HepG2 (cell line): Measurements from ENCODE around the gene EGLN1. TPM values are rescaled to one million over a fixed set of nuclear protein-coding genes. Genes with fewer than 3 reads are reported as not detected.

Source experiments
- ATAC-seq: fragments of 200-7000 bp; cut with Tn5 transposase; 3 replicates; pipeline ENCODE4 v1.9.1; 2020; ENCODE audit warnings: mild to moderate bottlenecking, moderate library complexity
- BruUV-seq: library from RNA; stranded (reverse); fragments of 400-500 nt; replicated peaks from 2 replicates; lab custom pipeline; 2021; lab: Mats Ljungman, UMichigan
- CTCF ChIA-PET: fragments of 300-600 bp; formaldehyde crosslinking; extraction: SDS; loops from one replicate; lab custom pipeline; 2021; ENCODE audit warnings: low total read pairs, inconsistent platforms, low intra/inter-chr PET ratio; lab: Yijun Ruan, JAX
- POLR2A ChIA-PET: fragments of 350-600 bp; sonication (Branson Sonifier 250); formaldehyde crosslinking; loops from one replicate; lab custom pipeline; 2020; ENCODE audit warnings: antibody characterized with exemption, inconsistent platforms; lab: Yijun Ruan, JAX
- DNase-seq: peaks from one replicate; pipeline ENCODE4 v3.0.0-alpha.2; 2015; ENCODE audit warnings: low spot score
- FAIRE-seq: peaks from 3 replicates; lab custom pipeline; 2011; peaks lifted over from hg19 to GRCh38; lab: Jason Lieb, UNC
- H2AFZ ChIP-seq: one replicate; pipeline ENCODE4 v1.6.1; 2011; ENCODE audit warnings: low read length, inconsistent platforms
- H3K27ac ChIP-seq: fragments of 300-600 bp; 3 replicates; pipeline ENCODE4 v1.8.0; 2011; ENCODE audit warnings: mixed run types, mild to moderate bottlenecking, mixed read lengths, low read length, inconsistent platforms; ENCODE audit not compliant: insufficient read depth; ENCODE audit errors: extremely low read length
- H3K27me3 ChIP-seq, 2 experiments: fragments of 200-600 bp in 1 of 2; 2 replicates in 1 of 2; 3 replicates in 1 of 2; pipeline versions ENCODE4 v1.6.0 to v1.8.0; 2011; ENCODE audit warnings: low read length in 2 of 2, mild to moderate bottlenecking in 2 of 2, moderate library complexity in 2 of 2, inconsistent platforms in 1 of 2; ENCODE audit not compliant: insufficient read depth in 2 of 2, control insufficient read depth in 1 of 2
- H3K36me3 ChIP-seq, 2 experiments: fragments of 200-600 bp in 1 of 2; replicated peaks in 1 of 2; 2 replicates in 1 of 2; 3 replicates in 1 of 2; pipeline versions ENCODE4 v1.5.1 to v1.8.0; 2011; ENCODE audit warnings: low read length in 2 of 2, inconsistent platforms in 1 of 2; ENCODE audit not compliant: insufficient read depth in 2 of 2, control insufficient read depth in 1 of 2
- H3K4me1 ChIP-seq: 2 replicates; pipeline ENCODE4 v1.5.1; 2012; ENCODE audit warnings: low read length, inconsistent platforms; ENCODE audit not compliant: insufficient read depth
- H3K4me2 ChIP-seq: 2 replicates; pipeline ENCODE4 v1.6.0; 2011; ENCODE audit warnings: low read depth, low read length, inconsistent platforms
- H3K4me3 ChIP-seq, 3 experiments: fragments of 200-600 bp in 1 of 3; sonication (generic), shearing (Covaris generic) in 1 of 3; replicated peaks in 1 of 3; 2 replicates each; pipeline ENCODE4 v1.5.1; 2011 to 2016; ENCODE audit warnings: low read length in 3 of 3, inconsistent platforms in 2 of 3, low read depth in 2 of 3, mild to moderate bottlenecking in 2 of 3, control low read depth in 1 of 3, mixed read lengths in 1 of 3; ENCODE audit not compliant: insufficient read depth in 1 of 3
- H3K79me2 ChIP-seq: one replicate; pipeline ENCODE4 v1.6.1; 2011; ENCODE audit warnings: low read length, inconsistent platforms; ENCODE audit not compliant: insufficient read depth
- H3K9ac ChIP-seq: 2 replicates; pipeline ENCODE4 v1.6.0; 2011; ENCODE audit warnings: mild to moderate bottlenecking, low read depth, low read length, inconsistent platforms; ENCODE audit not compliant: insufficient read depth
- H3K9me3 ChIP-seq: 2 replicates; pipeline ENCODE4 v1.5.1; 2012; ENCODE audit warnings: mild to moderate bottlenecking, low read length
- H4K20me1 ChIP-seq: 2 replicates; pipeline ENCODE4 v1.6.0; 2011; ENCODE audit warnings: inconsistent platforms, mild to moderate bottlenecking, low read length, moderate library complexity; ENCODE audit not compliant: insufficient read depth
- CBFB ChIP-seq: sonication (generic); formaldehyde crosslinking; IDR thresholded peaks from 2 replicates; pipeline ENCODE4 v1.4.0; 2020; ENCODE audit warnings: missing genetic modification reagents
- FOXO1 ChIP-seq: sonication (generic); formaldehyde crosslinking; IDR thresholded peaks from 2 replicates; pipeline ENCODE4 v1.4.0; 2020; ENCODE audit warnings: missing genetic modification reagents
- HMGA1 ChIP-seq: sonication (generic); formaldehyde crosslinking; conservative IDR thresholded peaks from 2 replicates; pipeline ENCODE4 v1.4.0; 2020; ENCODE audit warnings: missing genetic modification reagents
- ZNF782 ChIP-seq: sonication (generic); formaldehyde crosslinking; IDR thresholded peaks from 2 replicates; pipeline ENCODE4 v1.4.0; 2020; ENCODE audit warnings: missing genetic modification reagents, mild to moderate bottlenecking, borderline replicate concordance
- WGBS: methylation state at CpG from one replicate; pipeline ENCODE4 v1.1.6; 2017; ENCODE audit warnings: low lambda C conversion rate; 5-methylcytosine and 5-hydroxymethylcytosine counted together
- in situ Hi-C: cut with HindIII; loops from 2 replicates; pipeline ENCODE4 v1.10.0; 2017; ENCODE audit warnings: low pct_unique_long_range_greater_than_20kb; ENCODE audit not compliant: extremely low pct_ligation_motif_present
- intact Hi-C: fragments of 100-400 bp; cut with micrococcal nuclease; formaldehyde crosslinking; loops from one replicate; pipeline ENCODE4 v1.10.0; 2022; ENCODE audit not compliant: unreplicated experiment
- polyA plus RNA-seq, 8 experiments: library from polyadenylated mRNA; depleted of rRNA in 3 of 8; stranded (reverse) in 7 of 8; unstranded in 1 of 8; fragments of >200 nt; fragmentation: Illumina TruSeq in 4 of 8; extraction: Trizol in 4 of 8; gene quantifications; 2 replicates each; pipeline versions ENCODE4 v1.2.1 to v1.2.3, GENCODE V29; 2011 to 2016; ENCODE audit warnings: low read depth in 4 of 8, missing spikeins in 1 of 8, mixed read lengths in 1 of 8; ENCODE audit not compliant: insufficient read depth in 1 of 8
- total RNA-seq, 5 experiments: library from RNA; depleted of rRNA; stranded (reverse); fragments of >200 nt; fragmentation: Illumina TruSeq; extraction: Trizol; gene quantifications; 2 replicates each; pipeline ENCODE4 v1.2.3, GENCODE V29; 2016; ENCODE audit warnings: low read depth in 1 of 5
- TF ChIP-seq, protein P1 (sequence below): sonication (generic); formaldehyde crosslinking; IDR thresholded peaks from 2 replicates; pipeline ENCODE4 v1.9.0; 2021; ENCODE audit warnings: missing genetic modification reagents, borderline replicate concordance
- TF ChIP-seq, protein P2 (sequence below): sonication (generic); formaldehyde crosslinking; IDR thresholded peaks from 2 replicates; pipeline ENCODE4 v1.8.0; 2022; ENCODE audit warnings: missing genetic modification reagents, mild to moderate bottlenecking, borderline replicate concordance
- TF ChIP-seq, protein P3 (sequence below): sonication (generic); formaldehyde crosslinking; IDR thresholded peaks from 2 replicates; pipeline ENCODE4 v1.5.1; 2020; ENCODE audit warnings: missing genetic modification reagents, mild to moderate bottlenecking, borderline replicate concordance

Gene EGLN1
- total and polyA plus RNA-seq, 2 of the 13 experiments (the other 11 are each of a cell fraction or from before 2014, with no cell fraction given), result 34.4 to 44.1 TPM

DNA sequence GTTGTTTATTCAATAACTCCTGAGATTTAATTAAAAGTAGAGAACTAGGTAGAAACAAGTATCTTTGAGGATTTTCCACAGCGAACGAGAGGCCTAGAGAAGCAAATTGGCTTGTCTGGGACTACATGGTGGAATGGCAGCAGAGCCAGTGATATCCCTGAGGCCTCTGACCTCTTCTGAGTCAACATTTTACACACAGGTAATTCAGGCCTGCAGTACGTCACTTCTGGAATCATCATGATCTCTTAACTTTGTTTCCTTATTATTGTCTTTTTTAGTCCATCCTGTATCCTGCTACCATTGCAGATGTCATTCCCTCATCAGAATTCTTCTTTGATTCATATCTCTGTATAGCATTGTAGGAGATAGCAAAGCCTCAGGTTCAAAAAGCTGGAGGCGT is 74.1 kb downstream of the EGLN1 start (continued):
- TF ChIP-seq, protein P1, sequence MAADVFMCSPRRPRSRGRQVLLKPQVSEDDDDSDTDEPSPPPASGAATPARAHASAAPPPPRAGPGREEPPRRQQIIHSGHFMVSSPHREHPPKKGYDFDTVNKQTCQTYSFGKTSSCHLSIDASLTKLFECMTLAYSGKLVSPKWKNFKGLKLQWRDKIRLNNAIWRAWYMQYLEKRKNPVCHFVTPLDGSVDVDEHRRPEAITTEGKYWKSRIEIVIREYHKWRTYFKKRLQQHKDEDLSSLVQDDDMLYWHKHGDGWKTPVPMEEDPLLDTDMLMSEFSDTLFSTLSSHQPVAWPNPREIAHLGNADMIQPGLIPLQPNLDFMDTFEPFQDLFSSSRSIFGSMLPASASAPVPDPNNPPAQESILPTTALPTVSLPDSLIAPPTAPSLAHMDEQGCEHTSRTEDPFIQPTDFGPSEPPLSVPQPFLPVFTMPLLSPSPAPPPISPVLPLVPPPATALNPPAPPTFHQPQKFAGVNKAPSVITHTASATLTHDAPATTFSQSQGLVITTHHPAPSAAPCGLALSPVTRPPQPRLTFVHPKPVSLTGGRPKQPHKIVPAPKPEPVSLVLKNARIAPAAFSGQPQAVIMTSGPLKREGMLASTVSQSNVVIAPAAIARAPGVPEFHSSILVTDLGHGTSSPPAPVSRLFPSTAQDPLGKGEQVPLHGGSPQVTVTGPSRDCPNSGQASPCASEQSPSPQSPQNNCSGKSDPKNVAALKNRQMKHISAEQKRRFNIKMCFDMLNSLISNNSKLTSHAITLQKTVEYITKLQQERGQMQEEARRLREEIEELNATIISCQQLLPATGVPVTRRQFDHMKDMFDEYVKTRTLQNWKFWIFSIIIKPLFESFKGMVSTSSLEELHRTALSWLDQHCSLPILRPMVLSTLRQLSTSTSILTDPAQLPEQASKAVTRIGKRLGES (CRISPR knock-in tag), result no peak
- TF ChIP-seq CBFB (CRISPR knock-in tag) (no peak), HMGA1 (CRISPR knock-in tag) (no peak)

DNA sequence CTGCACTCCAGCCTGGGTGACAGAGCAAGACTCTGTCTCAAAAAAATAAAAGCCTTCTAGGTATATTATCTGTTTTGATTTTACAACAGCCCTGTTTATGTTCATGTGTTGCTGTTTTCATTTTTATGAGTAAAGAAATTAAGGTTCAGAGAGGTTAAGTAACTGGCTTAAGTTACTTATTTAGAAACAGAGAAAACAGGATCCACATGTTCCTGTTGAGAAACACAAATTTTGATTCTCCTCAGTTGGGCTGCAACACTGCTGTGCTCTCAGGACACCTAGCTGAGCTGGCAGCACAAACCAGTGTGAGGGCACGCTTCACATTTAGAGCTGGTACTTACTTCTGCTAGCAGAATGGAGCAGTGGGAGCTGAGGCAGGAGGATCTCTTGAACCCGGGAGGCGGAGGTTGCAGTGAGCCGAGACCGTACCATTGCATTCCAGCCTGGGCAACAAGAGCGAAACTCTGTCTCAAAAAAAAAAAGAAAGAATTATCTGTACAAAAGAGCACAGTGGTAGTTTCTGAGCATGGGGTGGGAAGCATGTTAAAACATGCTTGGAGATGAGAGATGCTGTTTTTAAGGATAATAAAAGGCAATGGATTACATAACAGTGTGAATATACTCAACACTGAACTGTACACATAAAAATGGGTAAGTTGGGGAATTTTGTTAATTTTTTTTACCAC is 81.6 kb downstream of the EGLN1 start:
- peaks cover 49% of the 10 kb centered on the region for H3K79me2 ChIP-seq
- 94% methylated on average over 6 of the region's 6 CpGs for WGBS
- TF ChIP-seq, protein P2, sequence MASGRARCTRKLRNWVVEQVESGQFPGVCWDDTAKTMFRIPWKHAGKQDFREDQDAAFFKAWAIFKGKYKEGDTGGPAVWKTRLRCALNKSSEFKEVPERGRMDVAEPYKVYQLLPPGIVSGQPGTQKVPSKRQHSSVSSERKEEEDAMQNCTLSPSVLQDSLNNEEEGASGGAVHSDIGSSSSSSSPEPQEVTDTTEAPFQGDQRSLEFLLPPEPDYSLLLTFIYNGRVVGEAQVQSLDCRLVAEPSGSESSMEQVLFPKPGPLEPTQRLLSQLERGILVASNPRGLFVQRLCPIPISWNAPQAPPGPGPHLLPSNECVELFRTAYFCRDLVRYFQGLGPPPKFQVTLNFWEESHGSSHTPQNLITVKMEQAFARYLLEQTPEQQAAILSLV, result no peak
- TF ChIP-seq, protein P3, sequence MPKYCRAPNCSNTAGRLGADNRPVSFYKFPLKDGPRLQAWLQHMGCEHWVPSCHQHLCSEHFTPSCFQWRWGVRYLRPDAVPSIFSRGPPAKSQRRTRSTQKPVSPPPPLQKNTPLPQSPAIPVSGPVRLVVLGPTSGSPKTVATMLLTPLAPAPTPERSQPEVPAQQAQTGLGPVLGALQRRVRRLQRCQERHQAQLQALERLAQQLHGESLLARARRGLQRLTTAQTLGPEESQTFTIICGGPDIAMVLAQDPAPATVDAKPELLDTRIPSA (CRISPR knock-in tag), result no peak
- TF ChIP-seq FOXO1 (CRISPR knock-in tag) (no peak), ZNF782 (CRISPR knock-in tag) (no peak)
- TF ChIP-seq, all 625 proteins: peak for 0
- Histone ChIP-seq H3K4me3 (no peak overlapping the region), H3K27me3 (no peaks in the 10 kb centered on the region; a peak in 1 of 5 replicates), H2AFZ (no peak overlapping the region), H3K4me2 (no peak overlapping the region), H3K36me3 (peaks cover 4 to 12% of the 10 kb centered on the region in 2 experiments; a peak in 4 of 5 replicates), H3K27ac (no peak overlapping the region), H3K9me3 (no peaks in the 10 kb centered on the region), H3K4me1 (peaks cover 17% of the 10 kb centered on the region), H4K20me1 (peaks cover 9% of the 10 kb centered on the region; the same call in 1 of the 2 replicates), H3K9ac (no peak overlapping the region)
- intact Hi-C loops, result no loop called here
- no peak for DNase-seq
- in situ Hi-C loops, result no loop called here
- CTCF ChIA-PET, result no interaction called here
- POLR2A ChIA-PET, result no interaction called here
- FAIRE-seq, result no peak
- BruUV-seq, result no TSS peak
- ATAC-seq, result no peak
